ENCODE results near the gene ASB18.

The ASB18 gene

DNA sequence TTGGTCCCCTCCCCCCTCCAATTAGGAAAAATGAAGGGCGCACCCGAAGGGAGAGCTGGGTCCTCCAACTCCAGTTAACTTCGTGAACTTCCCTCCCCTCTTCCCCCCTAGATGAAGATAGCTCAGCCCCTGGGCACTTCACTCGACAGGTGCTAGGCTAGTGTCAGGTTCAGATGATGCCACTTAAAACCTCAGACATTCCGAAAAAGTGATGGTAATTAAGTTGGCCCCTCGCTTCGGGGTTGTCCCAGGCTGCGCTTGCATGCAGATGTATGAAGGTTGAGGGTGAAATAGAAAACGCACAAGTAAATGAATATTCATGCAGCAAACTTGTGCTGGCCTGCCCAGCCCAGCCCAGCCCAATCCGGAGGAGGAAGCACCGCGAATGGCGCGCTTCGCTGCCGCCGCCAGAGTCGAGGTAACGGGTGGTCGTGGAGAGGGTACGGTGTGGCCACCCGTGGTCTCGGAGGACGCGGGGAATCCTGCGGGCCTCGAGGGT lies 93.0 kb downstream of the ASB18 start:
- TF ChIP-seq, protein P1, sequence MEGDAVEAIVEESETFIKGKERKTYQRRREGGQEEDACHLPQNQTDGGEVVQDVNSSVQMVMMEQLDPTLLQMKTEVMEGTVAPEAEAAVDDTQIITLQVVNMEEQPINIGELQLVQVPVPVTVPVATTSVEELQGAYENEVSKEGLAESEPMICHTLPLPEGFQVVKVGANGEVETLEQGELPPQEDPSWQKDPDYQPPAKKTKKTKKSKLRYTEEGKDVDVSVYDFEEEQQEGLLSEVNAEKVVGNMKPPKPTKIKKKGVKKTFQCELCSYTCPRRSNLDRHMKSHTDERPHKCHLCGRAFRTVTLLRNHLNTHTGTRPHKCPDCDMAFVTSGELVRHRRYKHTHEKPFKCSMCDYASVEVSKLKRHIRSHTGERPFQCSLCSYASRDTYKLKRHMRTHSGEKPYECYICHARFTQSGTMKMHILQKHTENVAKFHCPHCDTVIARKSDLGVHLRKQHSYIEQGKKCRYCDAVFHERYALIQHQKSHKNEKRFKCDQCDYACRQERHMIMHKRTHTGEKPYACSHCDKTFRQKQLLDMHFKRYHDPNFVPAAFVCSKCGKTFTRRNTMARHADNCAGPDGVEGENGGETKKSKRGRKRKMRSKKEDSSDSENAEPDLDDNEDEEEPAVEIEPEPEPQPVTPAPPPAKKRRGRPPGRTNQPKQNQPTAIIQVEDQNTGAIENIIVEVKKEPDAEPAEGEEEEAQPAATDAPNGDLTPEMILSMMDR (IDR thresholded peaks at IDR 0.05; ENCODE audit: control insufficient read depth, insufficient read depth, low read depth, low read length, missing control alignments): no peak
- H3K4me3 ChIP-seq (ENCODE audit: control insufficient read depth, low read depth, low read length): no peak overlapping the region
- no peak for DNase-seq (ENCODE audit: low read depth)

GRCh38 chr2:236170590-236171165 lies 93.5 kb downstream of the ASB18 start:
- no peak for DNase-seq (ENCODE audit: low read depth)
- TF ChIP-seq, protein P1 (IDR thresholded peaks at IDR 0.05; ENCODE audit: control insufficient read depth, insufficient read depth, low read depth, low read length, missing control alignments): no peak
- no peak overlapping the region for H3K4me3 ChIP-seq (ENCODE audit: control insufficient read depth, low read depth, low read length)

GRCh38 chr2:236169741-236170589 lies 94.2 kb downstream of the ASB18 start:
- no peak overlapping the region for H3K4me3 ChIP-seq (ENCODE audit: control insufficient read depth, low read depth, low read length)
- no peak for DNase-seq (ENCODE audit: low read depth)
- TF ChIP-seq, protein P1 (IDR thresholded peaks at IDR 0.05; ENCODE audit: control insufficient read depth, insufficient read depth, low read depth, low read length, missing control alignments): no peak

- TF ChIP-seq, protein P1 (IDR thresholded peaks at IDR 0.05; ENCODE audit: control insufficient read depth, insufficient read depth, low read depth, low read length, missing control alignments): no peak
- no peak overlapping the region for H3K4me3 ChIP-seq (ENCODE audit: control insufficient read depth, low read depth, low read length)
- DNase-seq (ENCODE audit: low read depth): no peak
Observed at GRCh38 chr2:236169151-236169721, 95.0 kb downstream of the ASB18 start.

DNA sequence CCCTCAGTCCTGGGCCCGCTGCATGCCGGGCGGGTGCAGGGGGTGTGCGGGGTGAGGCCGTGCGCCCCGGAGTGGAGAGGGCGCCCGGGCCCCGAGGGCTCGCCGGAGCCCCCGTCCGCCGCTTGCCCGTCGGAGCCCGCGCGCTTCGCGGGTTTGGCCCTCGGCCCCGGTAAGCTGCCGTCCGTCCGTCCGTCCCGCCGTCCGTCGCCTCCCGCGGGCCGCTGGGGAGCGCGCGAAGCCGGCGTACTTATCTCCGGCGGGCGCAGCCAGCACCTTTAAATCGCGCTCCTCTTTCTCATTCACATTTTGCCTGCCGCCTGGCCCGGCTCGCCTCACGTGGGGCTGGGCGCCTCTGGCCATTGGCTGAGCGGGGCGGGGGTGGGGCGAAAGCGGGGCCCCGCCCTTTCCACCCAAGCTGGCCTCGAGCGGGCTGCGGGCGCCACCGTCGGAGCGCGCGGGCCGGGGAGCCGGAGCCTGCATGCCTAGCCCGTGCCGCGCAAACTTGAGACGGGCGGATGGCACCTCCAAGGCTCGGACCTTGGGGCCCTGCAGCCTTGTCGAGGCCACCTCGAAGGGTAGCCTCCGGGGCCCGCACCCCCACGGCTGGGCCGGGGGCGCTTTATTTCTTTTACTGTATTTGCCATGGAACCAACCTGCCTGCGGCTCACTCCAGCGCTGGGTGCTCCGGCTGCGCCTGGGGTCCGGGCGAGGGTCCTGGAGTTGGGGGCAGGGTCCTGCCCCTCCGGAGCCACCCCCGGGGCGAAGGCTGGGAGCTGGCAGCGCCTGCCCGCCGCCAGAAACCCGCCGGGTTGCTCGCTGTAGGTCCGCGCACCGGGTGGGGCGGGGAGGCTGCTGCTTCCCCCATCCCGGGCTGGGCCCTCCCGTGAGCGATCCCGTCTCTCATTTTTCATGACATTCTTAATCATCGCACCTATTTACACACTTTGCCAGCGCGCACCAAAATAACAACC lies 95.8 kb downstream of the ASB18 start, which contains the start of gene GBX2:
Gene GBX2, minus strand, starts transcription at position 277 of the 971 bp plus-strand sequence. CDS start 415 bp downstream, outside the sequence.
- H3K4me3 ChIP-seq (ENCODE audit: control insufficient read depth, low read depth, low read length): peak within 1 kb of the TSS; percentile 2; the same call in 1 of the 2 replicates
- DNase-seq (ENCODE audit: low read depth): no peak
- TF ChIP-seq, protein P1 (IDR thresholded peaks at IDR 0.05; ENCODE audit: control insufficient read depth, insufficient read depth, low read depth, low read length, missing control alignments): no peak

All from AG09309 (cell line).